ENCODE measurements around the gene HOXA3. TPM values are rescaled to one million over a fixed set of nuclear protein-coding genes. Genes with fewer than 3 reads are reported as not detected.

The HOXA3 gene
- total and polyA plus RNA-seq, 7 donors: 0.65 to 5.6 (median 3.3) TPM

DNA sequence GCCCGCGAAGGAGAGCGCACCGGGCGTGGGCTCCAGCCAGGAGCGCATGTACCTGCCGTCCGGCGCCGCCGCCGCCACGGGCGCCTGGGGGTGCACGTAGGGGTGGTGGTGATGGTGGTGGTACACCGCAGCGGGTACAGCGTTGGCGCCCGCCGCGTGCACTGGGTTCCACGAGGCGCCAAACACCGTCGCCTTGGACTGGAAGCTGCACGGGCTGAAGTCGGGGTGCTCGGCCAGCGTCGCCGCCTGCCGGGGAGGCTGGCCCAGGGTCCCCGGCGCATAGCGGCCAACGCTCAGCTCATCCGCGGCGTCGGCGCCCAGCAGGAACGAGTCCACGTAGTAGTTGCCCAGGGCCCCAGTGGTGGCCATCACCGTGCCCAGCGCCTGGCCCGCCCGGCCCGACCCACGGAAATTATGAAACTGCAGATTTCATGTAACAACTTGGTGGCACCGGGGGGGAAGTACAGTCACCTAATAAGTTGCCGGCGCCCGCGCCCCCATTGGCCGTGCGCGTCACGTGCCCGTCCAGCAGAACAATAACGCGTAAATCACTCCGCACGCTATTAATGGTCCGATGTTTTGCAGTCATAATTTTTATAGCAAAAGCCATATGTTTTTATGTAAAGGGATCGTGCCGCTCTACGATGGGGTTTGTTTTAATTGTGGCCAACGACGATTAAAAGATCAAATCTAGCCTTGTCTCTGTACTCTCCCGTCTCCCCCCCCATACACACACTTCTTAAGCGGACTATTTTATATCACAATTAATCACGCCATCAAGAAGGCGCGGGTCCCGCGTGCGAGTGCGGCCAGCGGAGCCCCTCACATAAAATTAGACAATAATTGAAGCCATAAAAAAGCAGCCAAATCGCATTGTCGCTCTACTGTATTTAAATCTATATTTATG, 13.0 kb upstream of the HOXA3 start, which contains the start of gene HOXA9:
HOXA9 (minus strand) TSS at position 449 of the 907 bp plus-strand sequence; CDS start at position 369, 80 bp downstream.
- peaks cover 28% of the 10 kb centered on the region for H3K4me1 ChIP-seq
- H3K27ac ChIP-seq: peak within 1 kb of the TSS; percentile 92
- no peaks in the 10 kb centered on the region for H3K27me3 ChIP-seq (ENCODE audit: insufficient read depth in 3 of 3, low read length in 2 of 3)
- H3K36me3 ChIP-seq (ENCODE audit: insufficient read depth in 1 of 2, low read depth in 1 of 2): no peaks in the 10 kb centered on the region
- 1% methylated on average over 62 to 82 of the region's 82 CpGs for WGBS, 3 donors
- TF ChIP-seq, protein P1, sequence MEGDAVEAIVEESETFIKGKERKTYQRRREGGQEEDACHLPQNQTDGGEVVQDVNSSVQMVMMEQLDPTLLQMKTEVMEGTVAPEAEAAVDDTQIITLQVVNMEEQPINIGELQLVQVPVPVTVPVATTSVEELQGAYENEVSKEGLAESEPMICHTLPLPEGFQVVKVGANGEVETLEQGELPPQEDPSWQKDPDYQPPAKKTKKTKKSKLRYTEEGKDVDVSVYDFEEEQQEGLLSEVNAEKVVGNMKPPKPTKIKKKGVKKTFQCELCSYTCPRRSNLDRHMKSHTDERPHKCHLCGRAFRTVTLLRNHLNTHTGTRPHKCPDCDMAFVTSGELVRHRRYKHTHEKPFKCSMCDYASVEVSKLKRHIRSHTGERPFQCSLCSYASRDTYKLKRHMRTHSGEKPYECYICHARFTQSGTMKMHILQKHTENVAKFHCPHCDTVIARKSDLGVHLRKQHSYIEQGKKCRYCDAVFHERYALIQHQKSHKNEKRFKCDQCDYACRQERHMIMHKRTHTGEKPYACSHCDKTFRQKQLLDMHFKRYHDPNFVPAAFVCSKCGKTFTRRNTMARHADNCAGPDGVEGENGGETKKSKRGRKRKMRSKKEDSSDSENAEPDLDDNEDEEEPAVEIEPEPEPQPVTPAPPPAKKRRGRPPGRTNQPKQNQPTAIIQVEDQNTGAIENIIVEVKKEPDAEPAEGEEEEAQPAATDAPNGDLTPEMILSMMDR (IDR thresholded peaks at IDR 0.05): peak; percentile 5
- no peaks in the 10 kb centered on the region for H3K9me3 ChIP-seq
- DNase-seq (peak; percentile 78 to 95), ATAC-seq (peak; percentile 25 to 71 (median 66))
- intact Hi-C loops (cut with DNase I): loop anchor here (2.0 to 10.0 kb wide), 4 partner anchors 961 to 1601 kb away; partner anchors contain the start of genes CBX3 (in 1 of the 2) and HNRNPA2B1 (in 1 of the 2)
- H3K4me3 ChIP-seq: peak within 1 kb of the TSS; percentile 79

DNA sequence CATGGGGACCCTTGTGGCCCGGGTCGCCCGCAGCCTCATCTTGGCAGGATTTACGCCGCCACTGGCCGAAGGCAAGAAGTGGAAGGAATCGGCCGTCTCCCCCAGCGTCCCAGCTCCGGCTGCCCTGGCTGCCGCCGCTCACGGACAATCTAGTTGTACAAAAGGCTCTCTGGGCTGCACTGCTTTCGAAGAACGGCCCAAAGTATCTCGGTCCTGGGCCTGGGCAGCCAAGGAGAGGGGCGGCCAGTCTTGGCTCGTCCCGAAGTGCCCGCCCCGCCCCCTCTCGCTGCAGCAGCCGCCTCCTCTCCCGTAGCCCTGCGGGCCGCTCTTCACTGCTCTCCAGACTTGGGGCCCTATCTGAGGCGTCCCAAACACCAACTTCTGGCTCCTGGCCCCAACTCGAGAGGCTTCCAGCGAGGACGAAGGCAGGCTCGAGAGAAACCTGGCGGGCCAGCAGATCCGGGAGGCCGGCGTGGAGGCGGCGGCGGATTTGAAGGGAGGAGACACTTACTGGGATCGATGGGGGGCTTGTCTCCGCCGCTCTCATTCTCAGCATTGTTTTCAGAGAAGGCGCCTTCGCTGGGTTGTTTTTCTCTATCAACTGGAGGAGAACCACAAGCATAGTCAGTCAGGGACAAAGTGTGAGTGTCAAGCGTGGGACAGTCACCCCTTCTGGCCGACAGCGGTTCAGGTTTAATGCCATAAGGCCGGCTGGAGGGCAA, 12.1 kb upstream of the HOXA3 start:
- Histone ChIP-seq H3K27me3 (ENCODE audit: insufficient read depth in 3 of 3, low read length in 2 of 3) (no peaks in the 10 kb centered on the region), H3K4me3 (peak overlapping the region; percentile 79), H3K4me1 (peaks cover 28% of the 10 kb centered on the region), H3K36me3 (ENCODE audit: insufficient read depth in 1 of 2, low read depth in 1 of 2) (no peaks in the 10 kb centered on the region), H3K9me3 (no peaks in the 10 kb centered on the region), H3K27ac (peak overlapping the region; percentile 92)
- TF ChIP-seq, protein P1 (IDR thresholded peaks at IDR 0.05): peak; percentile 32
- WGBS, 3 donors: 2 to 7% (median 2%) methylated on average over 46 to 47 of the region's 47 CpGs
- intact Hi-C loops (cut with DNase I): loop anchor here (2.0 to 10.0 kb wide), 6 partner anchors 767 to 1600 kb away; partner anchors contain the start of genes CBX3 (in 1 of the 2) and HNRNPA2B1 (in 1 of the 2)
- peak in 3 of 4 donors; percentile 17 to 27 (median 26) for ATAC-seq
- DNase-seq: peak; percentile 22 to 82

DNA sequence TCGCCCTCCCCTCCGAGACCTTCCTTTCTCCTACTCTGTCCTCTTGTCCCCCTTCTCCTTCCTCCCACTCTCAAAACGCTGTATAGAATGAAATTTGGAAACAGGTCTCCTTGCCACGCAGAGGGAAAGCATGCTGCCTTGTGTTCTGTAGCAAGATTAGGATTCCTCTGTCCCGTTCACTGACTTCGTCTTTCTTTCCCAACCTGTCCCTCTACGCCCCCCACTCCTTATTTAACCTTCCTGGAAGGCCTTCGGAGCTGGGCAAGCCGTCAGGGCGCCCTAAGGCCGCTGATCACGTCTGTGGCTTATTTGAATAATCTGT, 11.6 kb upstream of the HOXA3 start:
- 21 to 40% (median 22%) methylated on average over 12 of the region's 12 CpGs for WGBS, 3 donors
- Histone ChIP-seq H3K4me1 (peaks cover 28% of the 10 kb centered on the region), H3K27me3 (ENCODE audit: insufficient read depth in 3 of 3, low read length in 2 of 3) (no peaks in the 10 kb centered on the region), H3K9me3 (no peaks in the 10 kb centered on the region), H3K36me3 (ENCODE audit: insufficient read depth in 1 of 2, low read depth in 1 of 2) (no peaks in the 10 kb centered on the region), H3K27ac (peak overlapping the region; percentile 92), H3K4me3 (peak overlapping the region; percentile 79)
- no peak for DNase-seq
- no peak for ATAC-seq
- intact Hi-C loops (cut with DNase I): loop anchor here (2.0 to 10.0 kb wide), 5 partner anchors 767 to 1599 kb away; partner anchors contain the start of genes CBX3 (in 1 of the 2) and HNRNPA2B1 (in 1 of the 2)
- TF ChIP-seq, protein P1 (IDR thresholded peaks at IDR 0.05): no peak

DNA sequence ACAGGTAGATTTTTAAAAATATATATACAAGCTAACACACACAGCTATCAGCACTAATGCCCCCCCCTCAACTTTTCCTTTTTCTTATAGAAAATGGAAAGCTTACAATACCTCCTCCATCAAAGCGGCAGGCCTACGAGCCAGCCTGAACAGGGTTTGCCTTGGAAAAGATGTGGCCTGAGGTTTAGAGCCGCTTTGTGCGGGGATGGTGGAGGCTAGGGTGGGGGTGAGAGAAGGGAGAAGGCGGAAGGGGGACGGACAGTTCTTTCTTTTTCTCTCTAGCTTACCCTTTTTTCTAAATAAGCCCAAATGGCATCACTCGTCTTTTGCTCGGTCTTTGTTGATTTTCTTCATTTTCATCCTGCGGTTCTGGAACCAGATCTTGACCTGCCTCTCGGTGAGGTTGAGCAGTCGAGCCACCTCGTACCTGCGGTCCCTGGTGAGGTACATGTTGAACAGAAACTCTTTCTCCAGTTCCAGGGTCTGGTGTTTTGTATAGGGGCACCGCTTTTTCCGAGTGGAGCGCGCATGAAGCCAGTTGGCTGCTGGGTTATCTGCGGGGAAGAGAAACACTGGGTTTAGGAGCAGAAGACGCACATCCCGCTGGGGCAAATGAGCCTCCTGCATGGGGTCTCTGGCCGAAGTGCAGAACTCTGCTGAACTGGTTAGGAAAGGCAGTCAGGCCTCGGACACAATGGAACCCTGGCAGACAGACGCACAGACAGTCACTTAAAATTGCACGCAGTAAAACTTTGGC, 11.1 kb upstream of the HOXA3 start:
- Histone ChIP-seq H3K4me3 (peak overlapping the region; percentile 79), H3K9me3 (no peaks in the 10 kb centered on the region), H3K36me3 (ENCODE audit: insufficient read depth in 1 of 2, low read depth in 1 of 2) (no peaks in the 10 kb centered on the region), H3K27ac (peak overlapping the region; percentile 92), H3K4me1 (peaks cover 28% of the 10 kb centered on the region), H3K27me3 (ENCODE audit: insufficient read depth in 3 of 3, low read length in 2 of 3) (no peaks in the 10 kb centered on the region)
- TF ChIP-seq, protein P1 (IDR thresholded peaks at IDR 0.05): no peak
- intact Hi-C loops (cut with DNase I): loop anchor here (2.0 to 10.0 kb wide), 5 partner anchors 766 to 1599 kb away; partner anchors contain the start of genes CBX3 (in 1 of the 2) and HNRNPA2B1 (in 1 of the 2)
- WGBS, 3 donors: 47 to 52% (median 50%) methylated on average over 24 of the region's 24 CpGs
- no peak for ATAC-seq
- DNase-seq: peak in 1 of 2 donors; percentile 46

All from psoas muscle (tissue), 8 donors.